ENCODE results near the gene SIM2.

DNA sequence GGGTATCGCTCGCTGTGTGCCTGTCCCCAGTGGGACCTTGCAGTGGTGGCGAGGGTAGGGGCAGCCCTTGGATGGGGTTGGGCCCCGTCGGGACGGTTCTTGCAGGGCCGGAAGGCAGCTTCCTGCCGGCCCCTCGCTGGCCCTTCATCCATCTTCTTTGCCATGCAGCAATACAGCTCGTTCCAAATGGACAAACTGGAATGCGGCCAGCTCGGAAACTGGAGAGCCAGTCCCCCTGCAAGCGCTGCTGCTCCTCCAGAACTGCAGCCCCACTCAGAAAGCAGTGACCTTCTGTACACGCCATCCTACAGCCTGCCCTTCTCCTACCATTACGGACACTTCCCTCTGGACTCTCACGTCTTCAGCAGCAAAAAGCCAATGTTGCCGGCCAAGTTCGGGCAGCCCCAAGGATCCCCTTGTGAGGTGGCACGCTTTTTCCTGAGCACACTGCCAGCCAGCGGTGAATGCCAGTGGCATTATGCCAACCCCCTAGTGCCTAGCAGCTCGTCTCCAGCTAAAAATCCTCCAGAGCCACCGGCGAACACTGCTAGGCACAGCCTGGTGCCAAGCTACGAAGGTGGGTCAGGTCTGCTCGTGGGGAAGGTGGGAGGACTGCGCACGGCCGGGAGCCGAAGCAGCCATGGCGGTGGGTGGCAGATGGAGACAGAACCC lies 45.8 kb downstream of the SIM2 start:
- TF ChIP-seq CTCF (IDR thresholded peaks at IDR 0.05; ENCODE audit: poor library complexity, severe bottlenecking) (no peak), MXI1 (conservative IDR thresholded peaks at IDR 0.05; ENCODE audit: poor library complexity, severe bottlenecking) (no peak), POLR2AphosphoS5 (IDR thresholded peaks at IDR 0.05) (no peak), EZH2 (IDR thresholded peaks at IDR 0.05; ENCODE audit: borderline replicate concordance, insufficient read depth, low read length, poor library complexity, severe bottlenecking) (no peak), RAD21 (conservative IDR thresholded peaks at IDR 0.05) (no peak), SMC3 (conservative IDR thresholded peaks at IDR 0.05; ENCODE audit: poor library complexity) (no peak)
